ENCODE data around the gene ARHGEF10L.

- TF ChIP-seq, protein P1, sequence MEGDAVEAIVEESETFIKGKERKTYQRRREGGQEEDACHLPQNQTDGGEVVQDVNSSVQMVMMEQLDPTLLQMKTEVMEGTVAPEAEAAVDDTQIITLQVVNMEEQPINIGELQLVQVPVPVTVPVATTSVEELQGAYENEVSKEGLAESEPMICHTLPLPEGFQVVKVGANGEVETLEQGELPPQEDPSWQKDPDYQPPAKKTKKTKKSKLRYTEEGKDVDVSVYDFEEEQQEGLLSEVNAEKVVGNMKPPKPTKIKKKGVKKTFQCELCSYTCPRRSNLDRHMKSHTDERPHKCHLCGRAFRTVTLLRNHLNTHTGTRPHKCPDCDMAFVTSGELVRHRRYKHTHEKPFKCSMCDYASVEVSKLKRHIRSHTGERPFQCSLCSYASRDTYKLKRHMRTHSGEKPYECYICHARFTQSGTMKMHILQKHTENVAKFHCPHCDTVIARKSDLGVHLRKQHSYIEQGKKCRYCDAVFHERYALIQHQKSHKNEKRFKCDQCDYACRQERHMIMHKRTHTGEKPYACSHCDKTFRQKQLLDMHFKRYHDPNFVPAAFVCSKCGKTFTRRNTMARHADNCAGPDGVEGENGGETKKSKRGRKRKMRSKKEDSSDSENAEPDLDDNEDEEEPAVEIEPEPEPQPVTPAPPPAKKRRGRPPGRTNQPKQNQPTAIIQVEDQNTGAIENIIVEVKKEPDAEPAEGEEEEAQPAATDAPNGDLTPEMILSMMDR (conservative IDR thresholded peaks at IDR 0.05; ENCODE audit: low read depth, low read length), result no peak
- no peak for TF ChIP-seq EZH2 (IDR thresholded peaks at IDR 0.05; ENCODE audit: borderline replicate concordance, low read depth, low read length, poor library complexity, severe bottlenecking)
These were observed 140.4 kb downstream of the ARHGEF10L start for GRCh38 chr1:17679856-17680255.
